IPS-NIHi7 (cell line): ENCODE results near the gene DBP.
A peak's percentile ranks its signal among the peaks of the same experiment; 100 is the strongest.

Experiments
- DNase-seq: peaks from one replicate; pipeline ENCODE4 v3.0.0; 2012; ENCODE audit warnings: mixed read lengths; ENCODE audit errors: extremely low spot score

The DBP gene

DNA sequence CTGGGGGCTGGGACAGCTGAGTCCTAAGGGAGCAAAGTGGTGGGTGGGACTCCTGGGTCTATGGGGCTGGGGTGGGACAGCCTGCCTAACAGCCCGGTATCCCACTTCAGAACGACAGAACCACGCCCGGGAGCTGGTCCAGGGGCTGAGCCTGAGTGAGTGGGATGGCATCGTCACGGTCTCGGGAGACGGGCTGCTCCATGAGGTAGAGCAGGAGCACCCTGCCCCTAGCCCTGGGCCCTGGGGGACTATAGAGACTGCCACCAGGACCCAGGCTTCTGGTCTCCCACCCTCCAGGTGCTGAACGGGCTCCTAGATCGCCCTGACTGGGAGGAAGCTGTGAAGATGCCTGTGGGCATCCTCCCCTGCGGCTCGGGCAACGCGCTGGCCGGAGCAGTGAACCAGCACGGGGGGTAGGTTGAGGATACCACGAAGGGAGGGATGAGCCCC lies 9.3 kb downstream of the DBP start:
- no peak for DNase-seq

DNA sequence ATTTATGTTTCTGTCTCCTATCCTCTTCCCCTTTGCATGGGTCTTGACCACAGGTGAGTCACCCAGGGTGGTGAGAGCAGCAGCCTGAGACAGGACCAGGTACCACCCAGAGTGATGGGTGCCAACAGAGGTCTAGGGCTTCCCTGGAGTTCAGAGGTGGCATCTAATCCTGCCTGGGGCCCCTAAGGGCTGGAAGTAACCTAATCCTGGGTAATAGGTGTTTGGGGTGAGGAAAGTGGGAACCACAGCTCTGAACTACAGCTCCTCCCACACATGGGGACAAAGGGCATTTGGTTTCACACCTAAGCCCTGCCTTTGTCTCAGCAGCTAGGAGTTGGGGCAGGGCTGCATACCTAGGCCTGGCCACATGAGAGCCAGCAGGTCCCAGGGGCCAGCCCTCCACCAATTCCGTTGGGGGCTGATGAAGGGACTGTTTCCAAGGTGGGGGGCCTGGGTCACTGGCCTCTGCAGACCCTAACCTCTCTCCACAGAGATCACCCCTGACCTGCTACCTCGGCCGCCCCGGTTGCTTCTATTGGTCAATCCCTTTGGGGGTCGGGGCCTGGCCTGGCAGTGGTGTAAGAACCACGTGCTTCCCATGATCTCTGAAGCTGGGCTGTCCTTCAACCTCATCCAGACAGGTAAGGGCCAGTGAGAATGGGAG lies 9.8 kb downstream of the DBP start:
- no peak for DNase-seq

DNA sequence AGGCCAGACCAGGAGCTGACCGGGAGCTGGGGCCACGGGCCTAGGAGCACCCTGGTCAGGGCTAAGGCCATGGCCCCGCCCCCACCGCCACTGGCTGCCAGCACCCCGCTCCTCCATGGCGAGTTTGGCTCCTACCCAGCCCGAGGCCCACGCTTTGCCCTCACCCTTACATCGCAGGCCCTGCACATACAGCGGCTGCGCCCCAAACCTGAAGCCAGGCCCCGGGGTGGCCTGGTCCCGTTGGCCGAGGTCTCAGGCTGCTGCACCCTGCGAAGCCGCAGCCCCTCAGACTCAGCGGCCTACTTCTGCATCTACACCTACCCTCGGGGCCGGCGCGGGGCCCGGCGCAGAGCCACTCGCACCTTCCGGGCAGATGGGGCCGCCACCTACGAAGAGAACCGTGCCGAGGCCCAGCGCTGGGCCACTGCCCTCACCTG lies 11.3 kb downstream of the DBP start:
- DNase-seq: no peak

DNA sequence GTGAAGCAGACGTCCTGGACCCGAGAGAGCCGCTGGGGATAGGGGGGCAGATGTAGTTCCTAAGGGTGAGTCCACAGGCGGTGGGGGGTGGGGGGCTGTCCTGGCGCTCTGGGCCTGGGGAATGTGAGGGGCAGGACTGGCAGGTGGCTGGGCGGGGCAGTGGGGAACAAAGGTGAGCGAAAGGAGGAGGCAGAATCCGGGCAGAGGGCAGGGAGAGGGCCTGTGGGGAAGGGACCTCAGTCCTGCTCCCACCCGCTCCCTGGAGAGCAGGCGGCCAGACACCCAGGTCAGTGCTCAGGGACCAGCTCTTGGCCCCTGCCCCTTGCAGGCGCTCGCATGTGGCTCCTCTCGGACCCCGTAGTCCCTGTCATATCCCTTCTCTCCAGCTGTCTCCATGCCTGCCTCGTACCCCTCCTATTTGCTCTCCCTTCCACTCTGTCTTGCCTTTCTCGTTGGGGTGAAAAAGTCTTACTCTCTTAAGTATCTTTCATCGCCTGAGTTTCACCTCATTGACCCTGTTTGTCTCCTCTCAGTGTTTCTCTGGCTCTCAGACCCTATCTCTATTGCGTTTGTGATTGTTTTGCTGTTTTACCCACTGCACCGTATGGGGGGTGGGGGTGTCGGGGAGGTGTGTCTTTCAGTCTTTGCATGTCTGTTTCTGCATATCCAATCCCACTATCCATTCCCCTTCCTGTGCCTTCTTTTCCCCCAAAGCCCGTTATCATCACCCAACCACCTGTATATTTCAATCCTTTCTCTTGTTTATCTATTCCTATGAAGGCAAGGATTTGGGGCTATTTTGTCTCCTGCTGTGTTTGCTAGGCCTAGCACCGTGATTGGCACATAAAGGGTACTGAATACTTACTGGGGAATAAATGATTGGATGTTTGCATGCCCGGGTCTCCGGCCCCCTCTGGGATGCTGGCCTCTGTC lies 12.1 kb downstream of the DBP start:
- DNase-seq: no peak

DNA sequence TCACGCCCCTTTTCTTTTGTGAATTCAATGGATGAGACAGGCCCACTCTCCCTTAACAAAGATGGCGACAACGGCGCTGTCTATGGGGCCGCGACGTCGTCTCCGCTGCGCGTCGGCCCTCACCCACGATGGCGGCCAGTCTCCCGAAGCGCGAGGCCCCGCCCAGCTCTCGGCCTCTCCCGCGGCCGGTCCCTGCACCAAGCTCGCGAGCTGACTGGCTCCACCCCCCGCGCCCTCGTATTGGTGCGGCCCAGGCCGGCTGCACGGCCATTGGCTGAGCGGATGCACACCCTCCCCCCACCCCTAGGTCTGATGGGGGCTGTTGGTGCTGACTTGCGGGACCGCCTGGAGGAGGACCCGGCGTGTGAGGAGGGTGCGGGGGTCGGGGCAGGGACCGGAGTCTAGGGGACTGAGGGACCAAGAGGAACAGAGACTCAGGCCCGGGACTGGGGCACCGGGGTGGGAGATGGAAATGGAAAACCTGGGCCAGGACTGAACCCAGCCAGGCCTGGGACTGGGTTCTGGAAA lies 13.0 kb downstream of the DBP start:
- DNase-seq: peak; percentile 93

DNA sequence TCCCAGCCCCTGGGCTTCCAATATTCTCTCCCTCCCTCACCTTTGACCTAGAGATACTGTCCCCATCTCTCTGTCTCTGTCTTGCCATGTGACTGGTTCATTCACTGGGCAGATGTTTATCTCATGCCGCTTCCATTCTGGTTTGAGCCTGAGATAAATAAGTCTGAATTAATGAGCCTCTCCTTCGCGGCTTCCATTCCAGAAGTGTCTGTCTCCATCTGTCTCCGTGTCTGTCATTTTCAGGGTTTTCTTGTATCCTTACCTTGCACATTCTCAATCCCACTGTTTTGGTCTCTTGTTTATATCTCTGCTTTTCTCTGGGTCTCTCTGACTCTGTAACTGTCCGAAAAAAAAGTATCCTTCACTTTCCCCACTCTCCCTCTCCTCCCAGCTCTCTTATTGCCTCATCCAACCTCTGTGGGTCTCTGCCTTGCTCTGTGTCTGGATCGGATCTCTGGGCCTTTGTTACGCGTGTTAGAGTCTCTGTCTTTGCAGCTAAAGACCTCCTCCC lies 13.6 kb downstream of the DBP start:
- DNase-seq: no peak

DNA sequence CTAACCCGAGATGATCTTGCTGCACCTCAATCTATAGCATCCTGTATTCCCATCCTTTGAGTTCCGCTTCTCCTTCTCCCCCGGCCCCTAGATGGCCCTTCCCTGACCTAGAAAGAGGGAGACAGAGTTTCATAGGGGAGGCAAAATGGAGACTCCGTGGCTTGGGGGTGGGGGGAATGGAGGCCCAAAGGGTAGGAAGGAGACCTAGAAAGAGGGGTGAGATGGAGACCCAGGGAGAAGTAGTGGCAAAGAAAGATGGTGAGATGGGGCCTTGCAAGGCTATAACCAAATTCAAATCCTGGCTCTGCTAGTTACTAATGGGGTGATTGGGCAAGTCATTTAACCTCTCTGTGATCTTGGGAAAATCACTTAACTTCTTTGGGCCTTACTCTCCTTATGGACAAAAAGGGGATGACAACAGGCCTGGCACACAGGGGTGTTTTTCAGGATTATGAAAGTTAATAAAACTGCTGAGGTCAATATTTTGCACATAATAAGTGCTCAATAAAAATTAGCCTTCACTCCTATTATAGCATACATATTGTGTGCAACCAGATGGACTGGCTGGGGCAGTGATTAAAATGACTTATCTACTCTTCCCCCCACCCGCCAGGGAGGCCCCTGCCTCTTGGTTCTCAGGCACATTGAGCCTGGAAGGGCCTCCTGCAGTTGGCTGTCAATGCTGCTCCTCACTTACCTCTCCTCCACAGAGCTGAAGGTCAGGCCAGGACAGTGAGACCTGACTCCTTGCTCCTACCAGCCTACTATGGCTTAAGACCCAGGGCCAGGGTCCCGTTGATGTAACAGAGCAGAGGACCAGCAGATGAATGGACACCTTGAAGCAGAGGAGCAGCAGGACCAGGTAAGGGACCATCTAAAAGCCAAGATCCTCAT lies 17.2 kb downstream of the DBP start:
- no peak for DNase-seq

DNA sequence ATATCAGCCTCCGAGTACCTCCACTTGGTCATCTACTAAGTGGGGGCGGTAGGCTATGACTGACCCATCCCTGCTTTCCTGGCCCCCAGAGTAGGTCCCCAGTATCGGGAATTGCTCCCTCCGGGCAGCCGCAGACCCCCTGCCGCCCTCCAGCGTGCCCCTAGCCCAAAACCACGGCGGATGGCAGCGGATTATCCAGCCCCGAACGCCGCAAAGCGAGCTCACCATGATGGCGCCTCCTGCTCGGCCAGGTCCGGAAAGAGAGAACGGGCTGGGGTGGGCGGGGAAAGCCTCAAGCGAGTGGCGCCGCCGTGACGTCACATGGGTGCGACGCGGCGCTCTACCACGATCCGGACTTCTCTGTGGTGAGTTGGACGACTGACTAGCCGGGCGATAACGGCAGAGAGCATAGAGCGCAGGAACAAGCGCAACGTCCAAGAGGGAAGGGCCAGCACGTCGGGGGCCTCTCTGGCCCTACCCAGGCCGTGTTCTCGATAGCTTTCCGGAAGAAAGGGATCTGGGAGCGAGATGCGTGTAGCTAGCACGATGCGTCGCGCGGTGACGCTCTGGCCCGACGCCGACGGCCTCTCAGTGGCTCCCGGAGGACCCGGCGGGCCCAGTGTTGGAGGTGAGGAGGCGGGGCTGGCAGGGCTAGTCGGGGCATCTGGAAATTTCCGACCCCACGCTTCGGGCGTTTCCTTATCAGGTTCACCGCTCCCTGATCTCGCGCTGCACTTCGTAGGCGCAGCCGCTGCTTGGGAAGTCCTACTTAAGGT lies 18.1 kb downstream of the DBP start, which contains the start of the genes RPL18 and SPHK2:
RPL18 (minus strand) TSS at position 263 of the 776 bp plus-strand sequence; CDS start at position 228, 35 bp downstream.
SPHK2 (plus strand) TSS at position 591 of the 776 bp plus-strand sequence. CDS start 1,009 bp downstream, outside the sequence.
- DNase-seq: peak; percentile 93

DNA sequence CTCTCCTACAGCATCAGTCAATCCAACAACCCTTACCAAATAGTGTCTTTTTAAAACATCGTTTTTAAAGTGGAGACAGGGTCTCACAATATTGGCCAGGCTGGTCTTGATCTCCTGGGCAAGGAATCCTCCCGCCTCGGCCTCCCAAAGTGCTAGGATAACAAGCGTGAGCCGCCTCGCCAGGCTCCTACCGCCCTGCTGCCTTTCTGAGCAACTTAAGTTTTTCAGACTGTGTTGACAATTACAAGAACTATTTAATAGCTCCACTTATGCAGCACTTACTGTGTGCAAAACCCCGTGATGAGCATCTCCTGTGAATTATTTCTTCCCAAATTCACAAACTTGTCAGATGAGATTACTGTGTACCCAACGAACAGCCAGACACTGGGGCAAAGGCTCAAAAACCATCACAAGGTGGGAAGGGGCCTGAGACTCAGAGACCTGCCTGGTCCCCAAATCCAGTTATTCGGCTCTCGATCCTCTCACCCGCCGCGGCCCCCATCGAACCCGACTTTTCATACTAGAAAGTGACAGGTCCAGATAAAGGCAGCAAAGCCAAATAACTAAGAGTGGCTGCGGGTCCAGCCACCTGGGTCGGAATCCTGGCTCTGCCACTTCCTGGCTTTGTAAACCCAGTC lies 18.8 kb downstream of the DBP start:
- DNase-seq: no peak

DNA sequence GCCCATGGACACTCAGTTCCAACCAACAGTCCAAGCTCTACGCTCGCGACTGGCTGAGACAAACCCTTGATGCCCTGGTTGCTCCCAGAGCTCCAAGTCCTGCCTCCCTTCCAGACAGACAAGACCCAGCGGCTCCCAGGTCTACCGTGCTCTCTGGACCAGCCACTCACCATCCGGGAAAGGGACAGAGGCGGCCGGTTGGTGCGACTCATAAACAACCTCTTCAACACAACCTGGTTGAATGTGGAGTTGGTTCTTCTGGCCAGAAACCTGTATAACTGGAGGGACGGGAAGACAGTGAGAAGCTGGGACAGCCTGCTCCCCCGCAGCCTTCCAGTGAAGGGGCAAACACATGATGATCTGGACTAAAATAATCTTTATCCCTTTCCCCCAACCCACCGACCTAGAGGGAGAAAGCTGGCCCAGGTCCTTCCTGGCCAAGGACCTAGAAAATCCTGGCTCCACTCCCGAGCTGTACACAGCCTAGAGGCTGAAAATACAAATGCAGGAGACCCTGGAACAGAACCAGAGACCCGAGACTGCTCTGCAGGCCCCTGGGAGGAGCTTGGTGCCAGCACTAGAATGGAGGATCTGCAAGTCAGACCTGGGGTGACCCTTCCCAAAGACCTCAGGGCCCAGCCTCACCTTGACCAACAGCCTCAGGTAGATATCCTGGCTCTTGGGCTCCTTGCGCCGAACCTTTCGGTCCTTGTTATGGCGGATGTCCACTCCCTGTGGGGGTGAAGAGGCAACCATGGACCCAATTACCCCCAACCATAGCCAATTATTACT lies 19.8 kb downstream of the DBP start:
- no peak for DNase-seq

DNA sequence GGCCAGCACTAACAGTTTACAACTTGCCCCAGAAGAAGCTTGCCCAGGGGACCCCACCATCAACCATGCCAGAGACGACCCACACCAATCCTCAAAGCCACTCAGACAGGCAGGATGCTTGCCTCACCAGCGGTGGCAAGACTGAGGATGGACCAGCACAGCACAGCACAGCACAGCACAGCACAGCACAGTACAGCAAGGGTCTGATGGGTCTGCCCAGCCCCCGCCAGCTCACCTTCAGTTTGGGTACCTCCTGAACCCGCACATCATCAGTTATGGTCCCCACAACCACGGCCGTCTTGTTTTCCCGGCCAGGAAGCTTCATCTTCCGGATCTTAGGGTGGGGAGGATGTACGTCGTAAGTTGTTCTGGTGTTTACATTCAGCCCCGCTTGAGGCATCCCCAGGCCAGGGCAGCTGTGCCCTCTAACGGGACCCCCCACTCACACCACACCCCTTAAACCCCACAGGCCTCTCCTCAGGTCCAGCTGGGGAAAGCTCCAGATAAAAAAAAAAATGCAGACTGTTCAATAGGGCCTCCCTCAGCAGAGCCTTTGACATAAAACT lies 20.6 kb downstream of the DBP start:
- no peak for DNase-seq

DNA sequence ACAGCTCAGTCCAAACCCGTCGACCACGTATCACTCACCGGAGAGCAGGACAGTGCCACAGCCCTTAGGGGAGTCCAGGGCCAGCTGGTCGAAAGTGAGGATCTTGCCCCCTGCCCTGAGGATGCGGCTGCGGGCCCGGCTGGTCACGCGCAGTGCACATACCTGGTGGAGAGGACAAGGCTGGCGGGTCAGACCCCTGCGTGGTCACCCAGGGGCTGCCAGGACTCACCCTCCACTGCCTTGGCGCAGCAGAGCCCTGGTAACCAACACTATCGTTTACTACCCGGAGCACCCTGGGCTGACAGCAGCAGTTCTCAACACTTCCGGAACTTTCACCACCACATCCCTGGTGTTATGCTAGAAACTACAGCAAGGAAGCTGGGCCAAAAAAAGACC lies 21.1 kb downstream of the DBP start:
- no peak for DNase-seq

DNA sequence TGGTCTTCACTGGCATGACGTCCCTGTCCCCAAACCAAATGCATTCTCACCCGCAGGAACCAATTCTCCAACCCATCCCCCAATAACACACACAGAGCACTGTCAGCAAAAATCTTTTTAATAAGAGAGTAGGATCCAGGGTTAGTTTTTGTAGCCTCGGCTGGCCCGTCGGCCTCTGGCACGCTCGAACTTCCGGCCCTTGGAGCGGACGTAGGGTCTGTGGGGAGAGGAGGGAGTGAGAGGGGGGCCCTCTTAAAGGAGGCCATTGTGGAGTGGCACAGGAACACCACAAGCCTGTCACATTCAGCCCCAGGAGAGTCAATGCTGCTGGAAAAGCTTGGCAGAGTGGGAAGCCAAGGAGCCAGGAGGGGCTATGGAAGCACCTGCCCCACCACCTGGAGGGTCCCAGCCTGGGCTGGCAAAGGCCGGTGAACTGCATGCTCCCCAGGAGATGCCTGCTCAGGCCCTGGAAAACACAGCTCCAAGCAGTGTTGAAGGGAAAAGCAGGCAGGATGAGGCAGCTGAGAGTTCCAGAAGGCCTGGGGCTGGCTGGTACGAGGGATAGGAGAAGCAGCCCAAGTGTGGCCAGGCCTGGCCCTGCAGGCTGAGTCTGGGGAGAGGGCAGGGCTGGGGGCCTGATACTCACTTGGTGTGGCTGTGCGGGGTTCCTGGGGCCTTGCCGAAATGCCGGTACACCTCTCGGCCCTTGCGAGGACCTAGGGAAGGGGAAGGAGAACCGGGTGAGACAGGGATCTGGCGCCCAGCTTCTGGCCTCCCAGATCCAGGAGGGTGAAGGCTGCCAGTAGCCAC lies 21.7 kb downstream of the DBP start:
- no peak for DNase-seq

DNA sequence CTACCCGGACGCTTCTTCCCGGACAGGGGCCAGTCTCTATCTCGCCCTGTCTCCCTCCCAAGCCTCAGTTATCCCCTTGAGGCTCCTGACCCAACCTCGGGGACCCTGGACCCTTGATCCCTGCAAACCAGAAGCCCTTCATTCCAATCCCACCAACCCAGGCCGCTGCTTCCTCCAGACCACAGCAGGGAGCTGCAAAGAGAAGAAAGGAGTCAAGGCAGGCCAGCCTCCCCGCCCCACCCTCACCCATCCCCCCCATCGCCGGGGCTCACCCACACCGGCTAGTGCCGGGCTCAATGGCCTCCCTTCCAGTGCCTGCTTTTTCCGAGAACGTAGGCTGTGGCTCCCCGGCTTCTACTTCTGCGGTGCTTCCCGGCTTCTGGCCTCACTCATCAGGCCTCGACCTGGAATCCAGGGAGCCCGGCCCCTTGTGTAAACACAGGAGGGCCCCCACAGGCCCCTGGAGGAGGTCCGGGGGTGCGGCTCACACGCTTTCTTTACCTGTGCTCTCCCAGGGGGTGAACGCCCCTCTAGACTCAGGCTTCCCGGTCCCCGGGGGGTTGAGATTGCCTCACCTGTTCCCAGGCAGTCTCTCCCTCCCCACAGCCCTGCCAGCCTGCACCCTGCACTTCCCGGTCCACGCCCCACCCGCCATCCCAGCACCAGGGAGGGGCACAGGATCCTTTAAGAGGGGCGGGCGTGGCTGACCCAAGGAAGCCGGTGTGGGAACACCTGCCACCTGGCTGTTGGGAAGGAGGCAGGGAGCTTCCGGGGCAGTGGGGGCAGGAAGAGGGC lies 22.5 kb downstream of the DBP start, which contains the start of gene FAM83E:
FAM83E (minus strand) TSS at position 641 of the 795 bp plus-strand sequence. CDS start 1,704 bp downstream, outside the sequence.
- peak; percentile 85 for DNase-seq

DNA sequence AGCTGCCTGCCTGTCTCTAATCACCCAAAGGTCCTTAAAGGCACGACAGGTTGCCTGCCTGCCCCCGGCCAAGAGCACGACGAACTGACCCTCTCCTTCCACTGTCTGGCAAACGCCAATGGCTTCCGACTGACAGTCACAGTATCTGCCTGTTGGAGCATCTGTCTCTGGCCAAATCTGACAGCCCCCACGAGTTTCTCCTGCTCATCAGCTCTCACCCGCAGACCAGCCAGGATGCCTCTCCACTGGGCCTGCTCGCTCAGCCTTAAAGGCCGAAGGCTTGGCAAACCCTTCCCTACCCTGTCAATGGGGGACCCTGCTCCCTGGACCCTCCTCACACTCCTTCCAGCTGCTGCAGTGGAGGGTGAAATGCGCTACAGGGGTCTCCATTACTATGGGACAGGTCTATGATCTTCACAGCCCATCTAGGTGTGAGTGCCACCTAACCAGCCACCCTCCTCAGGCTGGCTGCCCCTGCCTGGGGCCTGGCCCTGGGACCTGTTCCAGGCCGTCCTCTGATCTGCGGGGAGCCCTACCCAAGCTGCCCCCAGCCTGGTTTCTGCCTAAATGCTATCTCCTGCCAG lies 23.2 kb downstream of the DBP start:
- no peak for DNase-seq

DNA sequence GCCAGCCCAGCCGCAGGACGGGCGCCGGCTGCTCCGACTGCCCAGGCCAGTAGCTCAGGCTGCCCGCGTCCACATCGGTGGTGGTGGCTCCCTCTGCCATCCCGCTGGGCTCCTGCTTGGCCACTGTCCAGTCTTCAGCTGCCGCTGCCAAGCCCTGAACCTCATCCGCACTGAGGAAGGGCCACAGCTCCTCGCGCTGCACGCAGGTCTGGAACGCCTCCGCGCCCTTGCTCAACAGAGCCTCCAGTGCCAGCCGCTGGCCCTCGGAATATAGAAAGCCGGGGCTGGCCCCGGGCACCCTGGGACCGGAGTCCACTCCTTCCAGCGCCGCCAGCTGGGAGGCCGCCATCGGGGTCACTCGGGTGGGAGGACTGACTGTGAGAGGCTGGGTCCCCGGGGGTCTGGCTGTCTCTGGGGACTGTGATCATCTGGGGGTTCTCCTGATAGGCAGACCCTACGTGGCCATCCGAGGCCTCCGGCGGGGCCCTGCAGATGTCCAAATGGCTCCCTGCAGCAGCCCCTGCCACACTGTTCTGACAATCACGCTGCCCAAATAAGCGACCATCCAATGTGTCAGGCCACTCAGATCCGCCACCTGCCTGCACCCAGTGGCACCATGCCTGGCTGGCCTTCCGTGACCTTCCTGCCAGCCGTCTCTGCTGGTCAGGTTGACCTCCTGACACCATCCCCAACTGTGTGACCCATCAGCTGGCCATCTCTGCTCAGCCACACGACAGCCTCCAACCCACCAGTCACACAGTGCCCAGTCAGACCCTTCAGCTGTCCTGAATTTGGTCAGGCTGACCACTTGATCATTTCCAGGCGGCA lies 23.9 kb downstream of the DBP start:
- no peak for DNase-seq
